GM12892 (cell line): ENCODE results near the gene PRKN.
A peak's percentile ranks its signal among the peaks of the same experiment; 100 is the strongest.

ENCODE experiments used
- DNase-seq: peaks from one replicate; pipeline ENCODE4 v3.0.0; 2011; ENCODE audit not compliant: insufficient read length
- FAIRE-seq: peaks from 2 replicates; lab custom pipeline; 2011; peaks lifted over from hg19 to GRCh38; lab: Jason Lieb, UNC
- POLR2A ChIP-seq: IDR thresholded peaks from 2 replicates; pipeline ENCODE4 v1.6.1; 2011; ENCODE audit warnings: low read depth, low read length, control low read depth
- POLR2AphosphoS5 ChIP-seq: IDR thresholded peaks from 2 replicates; pipeline ENCODE4 v1.6.1; 2011; ENCODE audit warnings: low read depth, low read length, control low read depth
- TAF1 ChIP-seq: IDR thresholded peaks from 2 replicates; pipeline ENCODE4 v1.6.1; 2011; ENCODE audit warnings: low read depth, mild to moderate bottlenecking, control low read depth, low read length, borderline replicate concordance

PRKN gene

DNA sequence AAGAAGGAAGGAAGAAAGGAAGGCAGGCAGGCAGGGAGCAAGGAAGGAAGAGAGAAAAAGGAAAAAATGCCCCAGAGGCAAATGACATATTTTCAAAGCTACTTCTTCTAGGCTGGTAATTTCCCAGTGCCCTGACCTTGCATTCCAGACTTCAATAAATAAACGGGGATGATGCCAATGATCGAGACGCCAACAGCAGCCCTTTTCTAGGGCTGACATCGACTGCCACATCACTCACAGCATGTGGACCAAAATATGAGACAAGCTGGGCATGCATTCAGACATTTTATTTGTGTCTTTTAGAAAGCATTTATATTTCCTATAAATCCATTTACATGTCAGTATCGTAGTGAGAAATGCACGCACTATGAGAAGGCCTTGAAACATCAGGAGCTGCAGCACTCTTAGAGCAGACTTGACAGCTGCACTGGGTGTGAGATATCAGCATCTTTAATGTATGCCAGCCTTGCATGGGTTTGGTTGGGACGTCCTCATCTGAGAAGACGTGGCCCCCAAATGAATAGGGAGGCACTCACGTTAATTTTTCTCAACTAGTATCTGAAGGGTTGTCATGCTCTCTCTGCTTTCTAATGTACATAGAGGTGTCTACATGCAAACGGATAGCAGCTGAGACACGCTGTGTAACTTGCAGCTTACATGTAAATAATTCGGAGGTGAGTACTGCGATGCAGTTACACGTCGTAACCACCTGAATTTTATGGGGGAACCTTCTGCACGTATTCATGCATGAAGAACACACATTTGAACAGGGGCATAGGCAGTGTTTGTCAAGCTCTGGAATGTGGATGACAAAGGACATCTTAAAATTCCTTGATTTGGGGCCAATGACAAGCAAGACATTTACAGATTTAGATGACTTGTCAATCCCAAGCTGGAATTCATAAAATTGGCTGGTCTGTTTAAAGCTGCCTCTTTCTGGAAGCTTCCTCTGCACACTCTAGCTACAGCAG lies 1304.6 kb downstream of the PRKN start:
- DNase-seq, result no peak
- no peak for FAIRE-seq
- TF ChIP-seq TAF1 (no peak), POLR2AphosphoS5 (no peak), POLR2A (no peak)

DNA sequence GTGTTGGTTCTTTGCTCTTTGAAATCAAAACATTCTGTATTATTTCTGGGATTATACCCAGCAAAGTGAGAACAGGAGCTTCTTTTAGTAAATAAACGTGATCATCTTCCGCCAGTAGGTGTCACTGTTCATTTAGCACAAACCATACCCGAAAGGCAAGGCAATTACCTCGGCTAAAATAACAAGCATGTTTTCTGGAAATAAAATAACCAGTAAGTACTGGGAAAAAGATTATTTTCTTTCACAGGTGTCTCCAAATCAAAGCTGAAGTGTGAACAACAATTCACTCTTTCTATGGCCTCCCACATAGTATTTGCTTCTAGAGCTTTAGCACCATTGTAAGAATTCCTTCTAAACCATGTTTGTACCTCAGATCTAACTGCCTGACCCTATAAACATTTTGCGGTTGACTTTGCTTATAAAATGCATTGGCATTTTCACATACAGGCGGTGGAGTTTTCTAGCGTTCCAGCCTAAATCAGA lies 1309.1 kb downstream of the PRKN start:
- FAIRE-seq (peak; percentile 73), DNase-seq (no peak)
- TF ChIP-seq POLR2A, result no peak
- no peak for TF ChIP-seq POLR2AphosphoS5
- TF ChIP-seq TAF1, result no peak

DNA sequence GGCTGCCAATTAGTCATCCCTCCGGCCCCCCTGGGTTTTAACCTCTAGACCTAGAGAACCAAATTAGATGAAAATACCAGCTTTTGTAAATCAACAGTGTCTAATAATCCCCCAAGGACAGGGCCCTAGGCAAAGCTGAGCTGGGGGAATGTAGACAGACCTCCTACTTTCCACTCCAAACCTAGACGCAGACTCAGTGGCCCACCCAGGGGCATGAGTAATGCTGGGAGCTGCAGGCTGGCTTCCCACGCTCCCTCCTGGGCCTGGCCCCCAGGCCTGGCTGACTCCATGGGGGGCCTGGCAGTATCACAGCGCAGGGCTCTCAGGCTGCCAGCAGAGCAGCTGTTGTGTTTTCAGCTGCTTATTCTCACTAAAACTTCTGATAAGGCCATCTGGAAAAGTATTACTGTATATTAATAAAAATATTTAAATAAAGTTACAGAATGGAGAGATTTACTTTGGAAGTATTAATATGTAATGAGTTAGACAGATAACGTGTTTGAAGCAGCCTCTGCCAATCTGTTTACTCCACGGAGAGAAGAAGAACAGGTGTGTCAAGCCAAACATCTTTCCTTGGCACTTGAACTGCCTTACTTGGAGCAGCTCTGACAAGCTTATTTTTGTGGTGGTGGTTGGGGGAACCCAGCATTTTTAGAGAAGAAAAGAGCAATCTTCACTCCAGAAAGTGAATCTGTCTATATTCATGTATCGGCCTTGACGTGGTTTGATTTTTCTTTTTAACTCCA lies 1309.7 kb downstream of the PRKN start:
- no peak for FAIRE-seq
- no peak for DNase-seq

DNA sequence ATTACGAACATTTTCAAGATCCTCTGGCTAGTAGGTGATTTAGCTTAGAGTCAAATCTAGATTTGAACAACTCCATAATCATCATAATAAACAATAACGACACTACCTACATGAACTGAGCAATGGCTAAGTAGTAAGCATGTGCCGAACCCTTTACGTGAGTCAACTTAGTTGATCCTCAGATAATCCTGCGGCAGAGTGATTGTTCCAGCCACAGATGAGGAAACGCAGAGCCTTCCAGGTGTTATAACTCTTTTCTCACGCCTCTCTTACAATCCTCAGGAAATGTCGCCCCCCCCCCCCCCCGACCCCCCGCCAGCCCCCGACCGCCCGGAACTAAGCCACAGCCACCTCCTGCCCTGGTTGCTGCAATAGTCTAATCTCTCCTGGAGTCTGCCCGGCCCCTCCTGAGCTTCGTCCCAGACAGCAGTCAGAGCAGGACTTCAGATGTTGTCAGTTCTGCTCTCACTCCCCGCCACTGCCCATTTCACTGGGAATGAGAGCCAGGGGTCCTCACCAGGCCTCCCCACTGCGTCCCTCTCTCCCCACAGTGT lies 1312.2 kb downstream of the PRKN start:
- no peak for FAIRE-seq
- no peak for DNase-seq
- TF ChIP-seq TAF1, result no peak

More for the DNA sequence above, 1309.7 kb downstream of the PRKN start:
- TF ChIP-seq TAF1, result no peak
- TF ChIP-seq POLR2AphosphoS5, result no peak
- no peak for TF ChIP-seq POLR2A

DNA sequence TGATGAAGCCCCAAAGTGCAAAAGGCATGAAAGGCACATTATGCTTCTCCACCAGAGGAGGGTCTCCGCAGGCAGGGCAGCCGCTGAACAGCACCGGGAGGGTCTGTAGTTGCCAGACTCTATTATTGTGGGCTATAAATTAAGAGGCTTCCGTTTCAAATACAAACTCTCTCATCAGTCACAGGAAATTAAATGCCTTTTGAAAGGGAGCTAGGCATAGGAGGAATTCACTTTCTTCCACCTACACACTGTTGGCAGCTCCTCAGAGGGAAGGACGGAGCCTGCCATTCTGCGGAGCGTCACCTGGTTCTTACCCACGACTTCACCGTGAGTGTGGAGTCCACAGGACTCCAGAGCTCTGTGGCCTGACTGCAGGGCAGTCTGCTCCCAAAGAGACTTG lies 1312.9 kb downstream of the PRKN start:
- FAIRE-seq, result no peak
- DNase-seq, result no peak
- TF ChIP-seq POLR2A, result no peak
- no peak for TF ChIP-seq POLR2AphosphoS5
- TF ChIP-seq TAF1, result no peak

DNA sequence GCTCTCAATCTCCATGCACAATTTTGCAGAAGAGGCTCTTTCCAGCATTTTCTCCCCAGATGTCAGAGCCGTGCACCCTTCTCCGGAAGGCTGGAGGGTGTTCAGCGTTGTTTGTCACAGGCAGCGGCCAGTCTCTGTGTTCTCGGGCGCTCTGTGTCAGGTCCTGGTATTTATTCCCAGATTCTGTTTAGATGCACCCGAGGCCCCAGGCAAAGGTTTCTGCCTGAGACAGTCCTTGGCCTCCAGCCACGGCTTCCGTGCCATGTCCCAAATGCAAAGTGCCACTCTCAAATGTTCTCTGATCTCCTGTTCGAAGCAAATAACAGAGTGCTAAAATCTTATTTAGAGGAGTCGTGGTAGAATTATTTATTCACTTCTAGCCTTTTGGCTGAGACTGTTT lies 1313.4 kb downstream of the PRKN start:
- FAIRE-seq, result no peak
- TF ChIP-seq POLR2A, result no peak
- TF ChIP-seq POLR2AphosphoS5, result no peak
- no peak for TF ChIP-seq TAF1
- no peak for DNase-seq

DNA sequence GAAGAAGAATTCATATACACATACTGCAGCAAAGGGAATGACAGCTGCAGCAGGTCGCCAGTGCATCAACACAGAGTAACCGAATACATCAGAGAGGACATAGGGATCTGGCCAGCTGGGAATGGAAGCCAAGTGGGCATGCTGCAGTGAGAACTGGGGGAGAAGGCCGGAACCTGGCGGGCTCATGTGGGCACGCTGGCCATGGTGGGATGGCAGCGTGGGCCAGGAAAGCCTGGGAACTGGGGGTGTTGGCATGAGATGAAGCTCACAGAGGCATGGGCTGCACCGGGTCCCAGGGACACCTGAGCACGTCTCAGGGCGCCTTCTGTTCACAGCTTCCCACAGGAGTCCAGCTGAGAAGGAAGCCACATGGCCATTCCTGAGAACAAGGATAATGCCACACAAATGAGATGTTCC lies 1314.2 kb downstream of the PRKN start:
- DNase-seq, result no peak
- no peak for TF ChIP-seq POLR2AphosphoS5
- no peak for TF ChIP-seq TAF1
- TF ChIP-seq POLR2A, result no peak
- FAIRE-seq, result no peak

DNA sequence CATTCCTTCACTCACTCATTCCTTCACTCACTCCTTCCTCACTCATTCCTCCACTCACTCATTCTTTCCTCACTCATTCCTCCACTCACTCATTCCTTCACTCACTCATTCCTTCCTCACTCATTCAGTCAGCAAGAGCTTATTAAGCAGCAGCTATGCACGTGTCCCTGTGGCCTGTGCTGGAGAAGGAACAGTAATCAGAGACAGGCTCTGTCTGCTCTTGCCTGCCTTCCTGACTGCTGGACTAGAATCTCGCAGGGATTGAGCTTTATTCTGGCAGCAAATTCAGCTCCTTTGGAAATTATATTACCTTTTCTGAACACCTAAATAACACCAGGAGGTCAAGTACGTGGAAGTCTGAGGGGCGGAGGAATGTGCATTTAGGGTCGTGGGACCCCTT lies 1314.8 kb downstream of the PRKN start:
- TF ChIP-seq TAF1, result no peak
- no peak for TF ChIP-seq POLR2A
- TF ChIP-seq POLR2AphosphoS5, result no peak
- no peak for FAIRE-seq
- DNase-seq, result no peak

DNA sequence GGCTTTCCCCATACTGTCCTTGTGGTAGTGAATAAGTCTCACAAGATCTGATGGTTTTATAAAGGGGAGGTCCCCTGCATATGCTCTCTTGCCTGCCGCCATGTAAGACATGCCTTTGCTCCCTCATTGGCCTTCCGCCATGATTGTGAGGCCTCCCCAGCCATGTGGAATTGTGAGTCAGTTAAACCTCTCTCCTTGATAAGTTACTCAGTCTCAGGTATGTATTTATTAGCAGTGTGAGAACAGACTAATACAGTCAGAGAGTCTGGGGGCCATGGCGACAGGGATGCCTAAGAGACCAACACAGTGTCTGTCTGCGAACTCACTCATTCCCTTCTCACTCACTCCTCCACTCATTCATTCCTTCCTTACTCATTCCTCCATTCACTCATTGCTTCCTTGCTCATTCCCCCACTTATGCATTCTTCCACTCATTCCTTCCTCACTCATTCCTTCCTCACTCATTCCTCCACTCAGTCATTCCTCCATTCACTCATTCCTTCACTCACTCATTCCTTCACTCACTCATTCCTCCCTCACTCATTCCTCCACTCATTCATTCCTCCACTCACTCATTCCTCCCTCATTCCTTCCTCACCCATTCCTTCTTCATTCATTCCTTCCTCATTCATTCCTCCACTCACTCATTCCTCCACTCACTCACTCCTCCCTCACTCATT lies 1316.2 kb downstream of the PRKN start:
- FAIRE-seq (no peak), DNase-seq (no peak)

DNA sequence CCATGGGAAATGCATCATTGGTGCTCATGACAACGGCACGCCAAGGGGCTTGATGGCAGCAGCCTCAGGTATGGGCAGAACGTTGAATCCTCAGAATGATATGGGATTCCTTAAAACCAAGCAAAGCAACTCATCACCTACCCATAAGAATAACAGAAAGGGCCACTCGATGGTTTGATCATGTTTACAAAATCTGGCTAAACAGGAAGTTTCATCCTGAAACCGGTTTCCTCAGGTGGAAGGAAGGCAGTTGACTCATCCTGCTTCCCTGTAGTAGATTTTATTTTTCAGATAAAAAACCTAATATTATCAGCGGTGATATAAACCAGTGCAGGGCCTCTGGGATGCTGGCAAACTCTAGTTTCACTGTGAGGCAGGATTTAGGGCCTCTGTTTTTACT lies 1316.8 kb downstream of the PRKN start:
- TF ChIP-seq POLR2A, result no peak
- no peak for TF ChIP-seq POLR2AphosphoS5
- TF ChIP-seq TAF1, result no peak

More for the DNA sequence above, 1316.2 kb downstream of the PRKN start:
- no peak for TF ChIP-seq TAF1

DNA sequence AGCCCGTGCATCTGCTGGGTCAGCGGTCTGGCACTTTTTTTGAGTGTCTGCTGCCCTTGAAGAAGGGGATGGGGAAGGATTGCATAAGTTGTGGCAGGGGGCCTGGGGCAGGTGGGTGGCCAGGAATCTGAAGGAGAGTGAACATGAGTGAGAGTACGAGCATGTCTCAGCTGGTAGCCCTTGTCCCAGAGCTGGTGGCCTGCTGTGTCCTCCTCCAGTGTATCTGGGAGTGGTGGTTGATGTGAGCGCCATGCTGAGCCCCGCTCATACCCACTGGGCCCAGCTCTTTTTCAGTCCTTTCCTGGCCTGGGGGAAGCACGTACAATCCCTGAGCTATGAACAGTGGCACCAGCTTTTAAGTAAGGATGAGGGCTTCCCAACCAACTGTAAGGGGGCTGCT lies 1317.5 kb downstream of the PRKN start:
- DNase-seq (no peak), FAIRE-seq (no peak)
- TF ChIP-seq TAF1 (no peak), POLR2AphosphoS5 (no peak), POLR2A (no peak)

More for the DNA sequence above, 1316.8 kb downstream of the PRKN start:
- FAIRE-seq, result no peak
- DNase-seq, result no peak
